Measurements from ENCODE around the gene SERPINI2. TPM values are rescaled to one million over a fixed set of nuclear protein-coding genes. Genes with fewer than 3 reads are reported as not detected.

SERPINI2 gene
- total RNA-seq, 1 donor from 2014 or later: not detected

GRCh38 chr3:167467848-167468611 lies 5.8 kb downstream of the SERPINI2 start:
- no peak for TF ChIP-seq CTCF (IDR thresholded peaks at IDR 0.05; ENCODE audit: insufficient read depth, low read length, poor library complexity, severe bottlenecking)
- no peak for DNase-seq (ENCODE audit: low read depth)
- Histone ChIP-seq H3K36me3 (ENCODE audit: control insufficient read depth, insufficient read depth, low read length) (no peaks in the 10 kb centered on the region), H3K4me3 (ENCODE audit: low read depth, low read length) (no peak overlapping the region), H3K27me3 (ENCODE audit: control insufficient read depth, insufficient read depth, low read length) (no peaks in the 10 kb centered on the region)

GRCh38 chr3:167466966-167467365 lies 6.9 kb downstream of the SERPINI2 start:
- Histone ChIP-seq H3K36me3 (ENCODE audit: control insufficient read depth, insufficient read depth, low read length) (no peaks in the 10 kb centered on the region), H3K27me3 (ENCODE audit: control insufficient read depth, insufficient read depth, low read length) (no peaks in the 10 kb centered on the region), H3K4me3 (ENCODE audit: low read depth, low read length) (no peak overlapping the region)
- TF ChIP-seq CTCF (IDR thresholded peaks at IDR 0.05; ENCODE audit: insufficient read depth, low read length, poor library complexity, severe bottlenecking): no peak
- DNase-seq (ENCODE audit: low read depth): no peak

- Histone ChIP-seq H3K4me3 (ENCODE audit: low read depth, low read length) (no peak overlapping the region), H3K36me3 (ENCODE audit: control insufficient read depth, insufficient read depth, low read length) (no peaks in the 10 kb centered on the region), H3K27me3 (ENCODE audit: control insufficient read depth, insufficient read depth, low read length) (no peaks in the 10 kb centered on the region)
- no peak for DNase-seq (ENCODE audit: low read depth)
- no peak for TF ChIP-seq CTCF (IDR thresholded peaks at IDR 0.05; ENCODE audit: insufficient read depth, low read length, poor library complexity, severe bottlenecking)
Observed at GRCh38 chr3:167456157-167456799, 17.6 kb downstream of the SERPINI2 start.

DNA sequence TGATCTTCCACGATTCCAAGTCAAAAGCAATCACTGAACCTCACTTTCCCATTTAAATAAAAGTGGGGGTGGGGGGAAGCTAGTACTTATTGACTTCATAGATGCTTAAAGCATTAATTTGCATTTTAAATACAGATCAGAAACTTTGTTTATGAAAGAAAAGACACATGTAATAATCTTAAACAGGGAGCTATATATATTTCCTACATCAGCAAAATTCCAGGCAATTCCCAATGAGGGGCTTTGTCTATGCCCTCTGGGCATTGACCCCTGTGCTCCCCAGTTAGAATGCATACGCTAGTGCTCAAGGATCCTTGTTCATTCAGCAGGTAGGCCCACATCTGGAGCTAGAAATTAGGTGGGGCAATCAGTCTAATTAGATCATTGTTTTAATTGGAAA lies 20.0 kb downstream of the SERPINI2 start:
- H3K36me3 ChIP-seq (ENCODE audit: control insufficient read depth, insufficient read depth, low read length): no peaks in the 10 kb centered on the region
- no peak for TF ChIP-seq CTCF (IDR thresholded peaks at IDR 0.05; ENCODE audit: insufficient read depth, low read length, poor library complexity, severe bottlenecking)
- no peak for DNase-seq (ENCODE audit: low read depth)
- no peak overlapping the region for H3K4me3 ChIP-seq (ENCODE audit: low read depth, low read length)
- H3K27me3 ChIP-seq (ENCODE audit: control insufficient read depth, insufficient read depth, low read length): no peaks in the 10 kb centered on the region

GRCh38 chr3:167451282-167451681 lies 22.6 kb downstream of the SERPINI2 start:
- no peak for DNase-seq (ENCODE audit: low read depth)
- H3K4me3 ChIP-seq (ENCODE audit: low read depth, low read length): no peak overlapping the region
- H3K27me3 ChIP-seq (ENCODE audit: control insufficient read depth, insufficient read depth, low read length): no peaks in the 10 kb centered on the region
- TF ChIP-seq CTCF (IDR thresholded peaks at IDR 0.05; ENCODE audit: insufficient read depth, low read length, poor library complexity, severe bottlenecking): no peak
- H3K36me3 ChIP-seq (ENCODE audit: control insufficient read depth, insufficient read depth, low read length): no peaks in the 10 kb centered on the region
